Myocyte (in vitro differentiated cells): ENCODE measurements around the gene ZNF687. TPM values are rescaled to one million over a fixed set of nuclear protein-coding genes. Genes with fewer than 3 reads are reported as not detected.

Experiments used
- DNase-seq: peaks from one replicate; pipeline ENCODE4 v3.0.0-alpha.2; 2012; ENCODE audit warnings: low read depth
- total RNA-seq: library from RNA; depleted of rRNA; stranded (reverse); fragments of >200 nt; gene quantifications from 2 replicates; pipeline ENCODE4 v1.2.3, GENCODE V29; 2014

ZNF687 gene
- total RNA-seq, 1 donor from 2014 or later, result 17.3 TPM

DNA sequence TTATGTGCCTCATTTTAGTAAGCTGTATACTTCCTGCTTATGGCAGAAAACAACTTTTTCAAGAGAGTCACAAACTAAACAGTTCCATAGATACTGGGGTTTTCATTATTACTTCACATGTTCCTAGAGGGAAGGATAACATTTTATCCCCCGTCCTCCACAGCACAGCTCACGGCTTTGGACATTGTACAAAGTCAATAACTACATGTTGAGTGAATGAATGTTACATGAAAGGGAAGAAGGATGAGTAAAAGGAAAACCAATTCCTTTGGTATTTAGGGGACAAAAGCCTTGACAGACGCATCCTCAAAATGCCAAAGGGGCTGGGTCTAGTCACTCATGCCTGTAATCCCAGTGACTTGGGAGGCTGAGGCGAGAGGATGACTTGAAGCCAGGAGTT lies 30.3 kb downstream of the ZNF687 start:
- DNase-seq, result no peak

DNA sequence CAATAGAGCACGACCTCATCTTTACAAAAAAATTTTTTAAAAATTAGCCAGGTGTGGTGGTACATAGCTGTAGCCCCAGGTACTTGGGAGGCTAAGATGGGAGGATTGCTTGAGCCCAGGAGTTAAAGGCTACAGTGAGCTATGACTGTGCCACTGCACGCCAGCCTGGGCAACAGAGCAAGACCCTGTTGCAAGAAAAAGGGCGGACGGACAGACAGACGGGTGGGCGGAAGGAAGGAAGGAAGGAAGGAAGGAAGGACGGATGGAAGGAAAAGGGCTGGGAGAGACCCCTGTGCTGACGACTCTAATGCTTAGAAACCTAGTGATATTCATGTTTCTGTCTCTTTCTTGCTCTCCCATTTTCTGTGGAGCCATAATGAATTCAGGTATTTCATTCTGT lies 30.7 kb downstream of the ZNF687 start:
- no peak for DNase-seq

GRCh38 chr1:151313501-151313900 lies 31.4 kb downstream of the ZNF687 start:
- no peak for DNase-seq

DNA sequence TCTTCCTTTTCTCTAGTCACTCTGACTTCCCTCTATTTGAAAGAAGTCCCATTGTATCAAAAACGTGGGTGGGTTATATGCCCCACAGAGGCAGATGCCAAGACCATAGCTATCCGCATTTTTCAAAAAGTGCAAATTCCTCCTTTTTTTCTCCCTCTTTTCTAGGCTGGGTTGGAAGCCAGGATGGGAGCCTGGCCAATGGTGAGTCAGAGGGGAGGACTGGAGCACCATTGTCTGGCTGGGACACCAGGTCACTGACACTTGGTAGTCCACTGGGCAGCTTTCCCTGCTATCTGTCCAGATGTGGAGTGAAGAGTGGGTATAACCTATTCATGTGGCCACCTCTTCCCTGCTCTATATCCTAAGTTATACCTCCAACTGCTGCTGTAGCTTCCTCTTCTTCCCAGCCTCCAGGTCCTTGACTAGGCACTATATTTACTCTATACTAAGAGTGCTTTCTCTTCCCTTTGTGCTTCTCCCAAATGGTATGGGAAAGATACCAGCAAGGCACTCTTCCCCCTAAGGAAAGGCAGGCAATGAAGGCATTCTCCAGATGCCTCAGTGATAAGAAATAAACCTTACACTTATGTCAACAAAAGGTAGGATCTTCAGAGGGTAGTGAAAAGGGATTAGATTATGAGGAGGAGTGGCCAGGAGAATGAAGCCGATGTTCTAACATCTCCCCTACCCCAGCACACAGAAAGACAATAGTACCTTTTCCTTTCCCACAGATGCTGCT lies 32.2 kb downstream of the ZNF687 start:
- DNase-seq, result peak; percentile 76

GRCh38 chr1:151315565-151316235 lies 33.6 kb downstream of the ZNF687 start:
- DNase-seq, result no peak

DNA sequence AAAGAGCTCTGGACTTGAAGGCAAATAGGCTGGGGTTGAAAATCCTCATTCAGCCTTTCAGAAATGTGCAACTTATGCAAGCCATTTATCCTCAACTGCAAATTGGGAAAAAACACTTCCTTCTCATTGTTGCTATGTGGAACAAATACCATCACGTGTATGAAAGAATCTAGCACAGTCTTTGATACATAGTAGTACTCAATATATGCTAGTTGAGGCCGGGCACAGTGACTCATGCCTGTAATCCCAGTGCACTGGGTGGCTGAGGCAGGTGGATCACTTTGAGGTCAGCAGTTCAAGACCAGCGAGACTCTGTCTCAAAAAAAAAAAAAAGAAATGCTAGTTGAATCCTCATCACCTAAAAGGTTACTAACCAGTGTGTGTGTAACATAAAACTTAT lies 36.9 kb downstream of the ZNF687 start:
- no peak for DNase-seq

DNA sequence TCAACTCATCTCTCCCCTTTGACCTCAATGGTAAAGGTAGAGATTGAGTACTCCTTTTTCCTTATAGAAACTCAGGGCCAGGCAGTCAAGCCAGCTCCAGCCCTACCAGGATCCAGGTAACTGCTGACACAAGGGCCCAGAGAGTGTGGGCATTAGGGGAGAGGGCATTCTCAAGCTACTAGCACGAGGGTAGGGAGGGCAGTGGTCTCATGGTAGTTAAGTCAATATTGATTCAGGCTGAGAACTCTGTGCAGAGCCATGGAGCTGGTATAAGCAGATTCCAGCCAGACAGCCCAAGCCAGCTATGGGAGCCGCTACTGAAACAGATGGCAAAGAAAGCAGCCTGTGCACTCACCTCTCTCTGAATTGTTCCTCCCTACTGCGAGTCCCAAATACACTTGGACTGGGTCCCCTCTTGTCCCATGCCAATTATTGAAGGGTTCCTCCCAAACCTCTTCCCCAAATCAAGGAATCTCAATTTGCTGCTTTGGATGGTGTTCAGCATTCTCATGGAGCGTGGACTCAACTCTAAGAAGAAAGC lies 42.4 kb downstream of the ZNF687 start:
- DNase-seq, result no peak

- DNase-seq, result no peak
Measured at GRCh38 chr1:151325231-151325630, 43.1 kb downstream of the ZNF687 start.

GRCh38 chr1:151325646-151326429 lies 43.7 kb downstream of the ZNF687 start:
- peak; percentile 51 for DNase-seq

- DNase-seq, result peak; percentile 53
Measured at GRCh38 chr1:151326619-151327222, 44.6 kb downstream of the ZNF687 start.

DNA sequence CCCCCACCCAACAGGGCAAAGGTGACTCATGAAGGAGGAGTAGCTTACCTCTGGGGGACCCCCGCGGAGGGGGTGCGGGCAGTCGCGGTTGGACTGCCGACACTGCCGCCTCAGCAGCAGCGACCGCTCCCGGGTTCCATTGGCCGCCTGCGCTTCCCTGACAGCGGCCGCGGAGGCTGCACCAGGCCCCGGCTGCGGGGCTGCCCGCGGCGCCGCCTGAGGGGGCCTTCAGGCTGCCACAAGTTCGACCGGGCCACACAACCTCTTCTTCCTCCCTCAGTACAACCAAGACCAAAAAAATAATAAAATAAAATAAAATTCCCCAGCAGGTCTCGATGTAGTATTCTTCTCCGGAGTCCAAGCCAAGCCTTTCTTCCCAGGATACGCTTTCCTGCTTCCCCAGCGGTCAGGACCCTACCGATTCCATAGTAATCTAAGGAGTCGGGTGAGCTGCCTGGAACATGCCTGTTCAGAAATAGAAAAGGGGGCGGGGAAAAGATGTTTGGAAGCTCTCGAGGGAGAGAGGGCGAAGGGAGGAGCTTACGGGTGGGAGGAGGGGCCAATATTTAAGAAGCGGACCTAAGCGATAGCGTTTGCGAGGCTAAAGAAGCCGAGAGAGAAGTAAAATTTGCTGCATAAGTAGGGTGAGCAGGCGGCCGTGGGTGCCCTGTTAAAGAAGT lies 45.3 kb downstream of the ZNF687 start, which contains the start of gene PI4KB:
PI4KB (minus strand) TSS at position 194 of the 680 bp plus-strand sequence. CDS start 10,935 bp downstream, outside the sequence.
- peak; percentile 99 for DNase-seq

GRCh38 chr1:151327903-151328674 lies 46.0 kb downstream of the ZNF687 start:
- DNase-seq, result no peak

DNA sequence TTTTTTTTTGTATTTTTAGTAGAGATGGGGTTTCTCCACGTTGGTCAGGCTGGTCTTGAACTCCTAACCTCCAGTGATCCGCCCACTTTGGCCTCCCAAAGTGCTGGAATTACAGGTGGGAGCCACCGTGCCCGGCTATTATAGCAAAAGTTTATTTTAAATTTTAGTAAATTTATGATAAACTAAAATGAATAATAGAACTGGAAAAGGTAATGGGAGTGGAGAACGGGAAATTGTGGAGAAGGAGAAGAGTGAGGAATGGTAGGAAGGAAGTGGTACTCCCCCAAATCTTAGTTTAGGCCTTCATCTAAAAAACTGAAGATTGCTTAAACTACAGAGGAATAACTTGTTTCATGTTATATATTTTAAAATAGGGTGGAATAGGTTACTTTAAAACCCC lies 52.7 kb downstream of the ZNF687 start:
- DNase-seq, result no peak

- no peak for DNase-seq
Measured at GRCh38 chr1:151336556-151336955, 54.5 kb downstream of the ZNF687 start.

DNA sequence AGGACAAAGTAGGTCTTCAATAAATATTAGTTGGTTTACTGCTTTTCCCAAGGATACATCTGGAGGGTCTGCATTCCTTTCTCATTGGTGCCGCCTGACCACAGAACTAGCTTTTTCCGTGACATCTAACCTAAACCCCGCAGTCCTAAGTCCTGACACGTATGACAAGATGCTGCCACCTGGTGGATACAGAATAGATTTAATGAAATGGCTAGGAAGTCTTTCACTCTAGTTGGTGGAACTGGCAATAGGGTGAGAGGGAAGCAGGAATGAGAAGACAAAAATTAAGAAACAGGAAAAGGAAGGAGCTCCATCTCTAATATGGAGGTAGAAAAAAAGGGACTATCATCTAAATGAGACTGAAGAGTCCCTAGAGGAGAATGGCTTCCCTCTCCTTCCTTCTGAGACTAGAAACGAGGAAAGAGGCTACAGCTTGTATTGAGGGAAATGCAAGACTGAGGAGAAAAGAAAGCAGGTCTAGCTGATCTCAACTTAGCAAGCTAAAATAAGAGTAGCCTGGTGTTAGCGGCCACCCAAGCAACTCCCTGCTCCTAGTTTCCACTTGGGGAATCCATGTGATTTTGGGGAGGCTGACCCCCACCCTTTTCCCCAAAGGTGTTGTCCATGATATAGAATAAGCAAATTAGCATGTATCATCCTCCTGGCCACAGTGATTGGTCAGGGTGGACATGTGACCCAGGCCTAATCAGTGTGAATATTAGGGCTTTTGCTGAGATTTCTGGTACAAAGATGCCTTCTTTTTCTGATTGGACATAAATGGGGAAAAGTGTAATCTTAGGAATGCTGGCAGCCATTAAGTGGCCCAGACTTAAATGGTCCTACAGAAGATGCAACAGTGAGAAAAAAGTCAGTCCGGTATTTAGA lies 59.0 kb downstream of the ZNF687 start:
- DNase-seq, result peak; percentile 86
